ENCODE data around the gene SEMA4G. TPM values are rescaled to one million over a fixed set of nuclear protein-coding genes. Genes with fewer than 3 reads are reported as not detected.

SEMA4G gene
- total RNA-seq (2014; rRNA removed; shearing (Covaris generic); ENCODE audit: low replicate concordance) = not detected in 2 replicates

- Histone ChIP-seq H3K9me3 (no peaks in the 10 kb centered on the region), H3K27me3 (no peaks in the 10 kb centered on the region), H3K4me3 (0 out of 2 replicates have a peak within 1 kb of the TSS, but pooled peaks have one; percentile 15), H3K36me3 (peaks cover 7% of the 10 kb centered on the region)
- DNase-seq = peak; percentile 39
Measured at GRCh38 chr10:100969187-100970075, at the start of gene SEMA4G. TSS of gene SEMA4G (plus strand) at chr10:100969504. CDS start at chr10:100972913, 3,409 bp downstream.

DNA sequence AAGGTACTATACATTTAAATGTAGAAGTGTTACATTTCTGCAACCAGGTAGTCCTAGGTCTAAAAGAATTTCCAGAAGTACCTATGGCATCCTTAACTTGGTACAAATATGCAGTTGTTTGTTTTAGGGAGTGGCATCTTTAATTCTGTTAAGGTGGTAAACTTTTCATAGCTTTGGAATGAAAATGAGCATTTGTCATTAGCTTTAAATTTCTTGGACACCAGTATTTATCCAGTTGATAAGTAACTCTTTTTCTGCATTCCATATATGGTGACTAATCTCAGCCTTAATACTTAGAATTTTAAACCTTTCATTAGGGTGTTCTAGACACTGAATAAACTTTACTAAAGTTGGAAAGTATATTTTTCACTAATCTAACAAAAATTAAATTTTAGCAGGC, 45.7 kb upstream of the SEMA4G start:
- no peaks in the 10 kb centered on the region for H3K27me3 ChIP-seq
- H3K36me3 ChIP-seq = peaks cover 83% of the 10 kb centered on the region
- no peaks in the 10 kb centered on the region for H3K9me3 ChIP-seq
- no peak for DNase-seq
- H3K4me3 ChIP-seq = no peak overlapping the region

DNA sequence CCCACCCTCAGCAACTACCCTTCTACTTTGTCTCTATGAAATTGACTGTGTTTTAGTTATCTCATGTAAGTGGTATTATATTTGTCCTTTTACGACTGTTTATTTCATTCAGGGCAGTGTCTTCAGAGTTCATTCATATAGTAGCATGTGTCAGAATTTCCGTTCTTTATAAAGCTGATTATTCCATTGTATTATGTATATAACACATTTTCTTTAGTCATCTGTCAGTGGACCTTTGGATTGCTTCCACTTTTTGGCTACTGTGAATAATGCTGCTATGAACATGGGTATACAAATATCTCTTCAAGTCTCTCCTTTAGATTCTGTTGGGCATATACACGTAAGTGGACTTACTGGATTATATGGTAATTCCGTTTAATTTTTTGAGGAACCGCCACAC, 42.0 kb upstream of the SEMA4G start:
- H3K9me3 ChIP-seq = no peaks in the 10 kb centered on the region
- no peaks in the 10 kb centered on the region for H3K27me3 ChIP-seq
- no peak for DNase-seq
- H3K36me3 ChIP-seq = peaks cover 84% of the 10 kb centered on the region
- H3K4me3 ChIP-seq = no peak overlapping the region

DNA sequence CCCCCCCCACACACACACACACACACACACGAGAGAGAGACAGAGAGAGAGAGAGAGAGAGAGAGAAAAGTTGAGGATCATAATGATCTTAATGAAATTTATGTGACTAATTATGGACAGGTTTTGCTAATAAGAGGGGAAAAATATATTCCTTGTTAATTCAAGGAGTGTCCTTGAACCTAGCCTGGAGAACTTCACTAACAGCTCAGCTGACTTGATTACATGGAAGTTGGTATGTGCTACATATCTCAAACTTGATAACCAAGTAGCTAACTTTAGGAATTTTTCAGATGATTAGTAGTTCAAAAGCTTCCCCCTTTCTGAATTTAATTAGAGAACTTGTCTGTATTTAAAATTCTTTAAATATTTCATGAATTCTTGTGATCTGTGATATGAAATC, 41.3 kb upstream of the SEMA4G start:
- Histone ChIP-seq H3K9me3 (no peaks in the 10 kb centered on the region), H3K27me3 (no peaks in the 10 kb centered on the region), H3K4me3 (no peak overlapping the region), H3K36me3 (peaks cover 88% of the 10 kb centered on the region)
- DNase-seq = no peak

- no peak for DNase-seq
- peaks cover 84% of the 10 kb centered on the region for H3K36me3 ChIP-seq
- no peaks in the 10 kb centered on the region for H3K27me3 ChIP-seq
- H3K9me3 ChIP-seq = no peaks in the 10 kb centered on the region
- no peak overlapping the region for H3K4me3 ChIP-seq
Measured at GRCh38 chr10:100930368-100930767, 38.9 kb upstream of the SEMA4G start.

DNA sequence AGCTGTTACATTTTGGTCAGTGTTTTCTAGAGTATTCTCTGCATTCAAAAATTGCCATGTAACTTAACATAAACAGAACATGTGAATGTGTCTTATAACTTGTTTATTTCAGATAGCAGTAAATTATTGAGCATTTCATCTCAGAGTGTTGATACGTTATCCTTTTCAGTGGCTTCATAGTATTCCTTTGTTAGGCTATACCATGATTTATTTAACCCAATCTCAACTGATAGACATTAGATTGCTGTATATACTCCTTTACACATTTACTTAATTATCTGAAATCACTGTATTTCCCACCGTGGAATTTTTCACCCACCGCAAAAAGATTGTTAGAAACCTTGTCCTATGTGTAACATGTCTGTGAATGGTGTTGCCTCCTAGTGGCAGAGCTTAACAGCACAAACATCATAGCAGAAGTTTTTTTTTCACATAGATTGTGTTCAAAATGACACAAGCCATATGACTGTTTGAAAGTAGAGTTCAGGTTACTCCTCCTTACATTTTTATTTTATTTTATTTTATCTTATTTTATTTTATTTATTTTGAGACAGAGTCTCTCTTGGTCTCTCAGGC, 35.1 kb upstream of the SEMA4G start:
- H3K9me3 ChIP-seq = no peaks in the 10 kb centered on the region
- peaks cover 79% of the 10 kb centered on the region for H3K36me3 ChIP-seq
- no peak for DNase-seq
- H3K27me3 ChIP-seq = no peaks in the 10 kb centered on the region
- H3K4me3 ChIP-seq = no peak overlapping the region

DNA sequence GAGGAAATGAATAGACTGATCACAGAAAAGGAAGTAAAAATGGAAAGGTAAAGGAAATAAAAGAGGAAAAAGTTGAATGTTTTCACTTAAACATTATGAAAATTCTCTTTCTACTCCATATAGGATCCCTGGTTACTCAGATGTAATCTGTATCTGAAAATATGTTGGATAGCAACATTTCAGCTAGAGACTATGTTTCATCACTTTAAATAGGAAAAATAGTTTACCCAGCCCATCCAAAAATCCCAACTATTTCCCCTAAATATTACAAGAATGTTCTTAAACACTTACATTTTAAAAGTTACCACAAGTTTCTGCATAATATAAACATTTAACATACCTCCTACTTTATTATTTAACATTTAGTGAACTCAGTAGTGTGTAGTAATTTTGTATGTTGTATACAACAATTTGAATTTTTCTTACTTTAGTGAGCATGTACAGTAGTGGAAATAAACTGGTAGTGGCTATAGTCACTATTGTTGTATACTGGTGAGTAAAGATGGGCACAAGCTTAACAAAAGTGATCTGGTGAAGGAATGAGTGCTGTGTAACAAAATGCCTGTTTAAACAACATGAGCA, 29.4 kb upstream of the SEMA4G start:
- DNase-seq = no peak
- Histone ChIP-seq H3K27me3 (no peaks in the 10 kb centered on the region), H3K36me3 (peaks cover 58% of the 10 kb centered on the region), H3K4me3 (no peak overlapping the region), H3K9me3 (no peaks in the 10 kb centered on the region)

DNA sequence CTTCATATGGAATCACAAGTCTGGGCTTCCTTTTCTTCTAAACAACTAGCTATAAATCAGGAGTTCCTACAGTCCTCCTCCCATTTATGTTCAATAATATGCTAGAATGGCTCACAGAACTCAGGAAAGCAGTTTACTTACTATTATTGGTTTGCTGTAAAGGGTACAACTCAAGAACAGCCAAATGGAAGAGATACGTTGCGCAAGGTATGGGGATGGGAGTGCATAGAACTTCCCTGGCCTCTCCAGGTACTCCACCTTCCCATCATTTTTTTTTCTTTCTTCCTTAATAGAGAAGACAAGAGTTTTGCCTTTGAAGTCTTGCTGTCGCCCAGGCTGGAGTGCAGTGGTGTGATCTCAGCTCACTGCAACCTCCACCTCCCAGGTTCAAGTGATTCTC, 27.1 kb upstream of the SEMA4G start:
- no peaks in the 10 kb centered on the region for H3K27me3 ChIP-seq
- peaks cover 65% of the 10 kb centered on the region for H3K36me3 ChIP-seq
- H3K9me3 ChIP-seq = no peaks in the 10 kb centered on the region
- no peak overlapping the region for H3K4me3 ChIP-seq
- no peak for DNase-seq

- Histone ChIP-seq H3K36me3 (peaks cover 65% of the 10 kb centered on the region), H3K27me3 (no peaks in the 10 kb centered on the region), H3K9me3 (no peaks in the 10 kb centered on the region), H3K4me3 (no peak overlapping the region)
- no peak for DNase-seq
Measured at GRCh38 chr10:100943508-100943907, 25.8 kb upstream of the SEMA4G start.

GRCh38 chr10:100945754-100946153, 23.6 kb upstream of the SEMA4G start:
- no peaks in the 10 kb centered on the region for H3K9me3 ChIP-seq
- H3K27me3 ChIP-seq = no peaks in the 10 kb centered on the region
- DNase-seq = no peak
- peaks cover 73% of the 10 kb centered on the region for H3K36me3 ChIP-seq
- no peak overlapping the region for H3K4me3 ChIP-seq

- H3K36me3 ChIP-seq = peaks cover 75% of the 10 kb centered on the region
- no peak for DNase-seq
Measured at GRCh38 chr10:100948916-100949315, 20.4 kb upstream of the SEMA4G start.

DNA sequence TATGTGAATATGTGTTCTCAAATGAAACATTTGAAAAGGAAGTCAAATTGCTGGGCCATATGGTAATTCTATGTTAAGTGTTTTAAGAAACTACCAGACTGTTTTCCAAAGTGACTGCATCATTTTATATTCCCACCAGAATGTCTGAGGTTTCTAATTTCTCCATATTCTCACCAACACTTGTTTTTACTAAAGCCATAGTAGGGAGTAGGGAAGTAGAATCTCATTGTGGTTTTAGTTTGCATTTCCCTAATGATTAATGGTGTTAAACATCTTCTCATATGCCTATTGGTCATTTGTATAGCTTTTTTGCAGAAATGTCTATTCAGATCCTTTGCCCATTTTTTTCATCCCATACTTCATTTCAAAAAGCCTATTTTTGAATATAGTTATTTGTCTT, 9.1 kb upstream of the SEMA4G start:
- Histone ChIP-seq H3K4me3 (no peak overlapping the region), H3K36me3 (peaks cover 60% of the 10 kb centered on the region)
- no peak for DNase-seq

More at GRCh38 chr10:100948916-100949315, 20.4 kb upstream of the SEMA4G start:
- H3K27me3 ChIP-seq = no peaks in the 10 kb centered on the region
- no peak overlapping the region for H3K4me3 ChIP-seq
- no peaks in the 10 kb centered on the region for H3K9me3 ChIP-seq

DNA sequence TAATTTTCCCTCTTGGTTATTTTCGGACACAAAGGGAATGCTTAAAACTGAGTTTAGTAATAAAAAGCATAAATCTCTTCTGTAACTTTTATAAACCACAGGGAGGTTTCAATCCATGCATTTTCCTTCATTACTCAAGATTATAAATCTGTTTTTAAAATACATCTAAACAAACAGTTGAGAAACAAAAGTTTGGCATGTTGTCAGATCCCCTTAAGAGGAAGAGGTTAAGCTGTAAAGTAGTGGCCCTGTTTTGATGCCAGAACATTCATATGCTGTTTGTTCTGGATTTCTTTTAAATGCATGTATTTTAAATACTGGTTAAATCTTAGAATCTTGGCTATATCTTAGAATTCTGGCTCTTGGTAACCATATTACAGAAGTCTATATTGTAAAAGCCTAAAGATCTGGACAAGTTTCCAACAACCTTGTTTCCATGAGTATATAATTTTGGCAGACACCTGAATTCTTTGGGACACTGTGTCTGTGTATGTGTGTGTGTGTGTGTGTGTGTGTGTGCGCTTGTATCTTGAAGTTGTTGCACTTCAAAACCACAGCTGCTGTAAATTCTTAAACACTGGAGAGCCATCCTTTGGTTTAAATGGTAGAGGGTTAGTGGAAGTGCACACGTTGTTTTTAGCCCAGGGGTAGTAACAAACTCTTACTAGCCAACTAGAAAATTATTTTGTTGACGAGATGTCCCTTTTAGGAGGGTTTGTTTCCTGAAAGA, 6.8 kb upstream of the SEMA4G start:
- no peaks in the 10 kb centered on the region for H3K27me3 ChIP-seq
- H3K4me3 ChIP-seq = no peak overlapping the region
- no peak for DNase-seq
- peaks cover 63% of the 10 kb centered on the region for H3K36me3 ChIP-seq
- H3K9me3 ChIP-seq = no peaks in the 10 kb centered on the region

More for the DNA sequence above, 9.1 kb upstream of the SEMA4G start:
- Histone ChIP-seq H3K27me3 (no peaks in the 10 kb centered on the region), H3K9me3 (no peaks in the 10 kb centered on the region)

DNA sequence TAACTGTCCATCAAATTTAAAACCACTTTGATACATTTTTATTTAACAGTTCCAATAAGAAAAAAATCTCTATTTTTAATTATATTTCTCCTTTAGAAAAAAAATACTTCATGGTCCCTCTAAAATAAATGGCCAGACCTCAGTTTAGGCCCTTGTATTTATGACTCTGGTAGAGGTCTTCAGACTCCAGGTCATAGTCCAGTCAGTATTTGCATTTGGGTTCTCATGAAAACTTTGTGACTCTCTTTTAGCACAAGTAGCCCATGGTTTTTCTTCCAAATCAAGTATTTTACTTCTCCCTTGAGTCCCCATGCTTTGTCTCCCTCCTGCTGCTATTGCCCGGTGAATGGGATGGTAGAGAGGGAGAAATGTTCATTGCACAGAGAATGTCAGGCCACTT, 5.5 kb upstream of the SEMA4G start:
- Histone ChIP-seq H3K4me3 (no peak overlapping the region), H3K27me3 (no peaks in the 10 kb centered on the region), H3K9me3 (no peaks in the 10 kb centered on the region), H3K36me3 (peaks cover 53% of the 10 kb centered on the region)
- no peak for DNase-seq

GRCh38 chr10:100965820-100966219, 3.5 kb upstream of the SEMA4G start:
- DNase-seq = no peak
- H3K36me3 ChIP-seq = peaks cover 37% of the 10 kb centered on the region

GRCh38 chr10:100966887-100967286, 2.4 kb upstream of the SEMA4G start:
- DNase-seq = no peak
- Histone ChIP-seq H3K36me3 (peaks cover 28% of the 10 kb centered on the region), H3K4me3 (no peak overlapping the region), H3K9me3 (no peaks in the 10 kb centered on the region), H3K27me3 (no peaks in the 10 kb centered on the region)

More at GRCh38 chr10:100965820-100966219, 3.5 kb upstream of the SEMA4G start:
- H3K9me3 ChIP-seq = no peaks in the 10 kb centered on the region
- H3K4me3 ChIP-seq = no peak overlapping the region
- H3K27me3 ChIP-seq = no peaks in the 10 kb centered on the region

DNA sequence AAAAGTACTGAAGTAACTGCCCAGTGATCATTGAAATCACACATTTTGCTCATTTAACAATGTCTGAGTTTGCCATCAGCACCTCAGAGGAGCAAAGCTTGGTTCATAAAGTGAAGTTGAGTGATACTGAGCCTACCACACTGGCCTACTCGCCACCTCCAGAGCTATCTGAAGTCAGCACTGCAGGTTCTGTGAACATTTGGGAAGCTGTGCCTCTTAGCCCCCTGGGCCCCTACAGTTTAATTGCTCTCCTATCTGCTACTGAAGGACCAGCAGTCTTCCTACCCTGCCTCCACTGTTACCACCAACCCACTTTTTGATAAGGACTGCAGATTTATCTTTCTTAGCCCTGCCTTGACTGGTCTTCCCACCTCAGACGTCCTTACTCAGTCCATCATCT, 2.0 kb upstream of the SEMA4G start:
- H3K36me3 ChIP-seq = peaks cover 23% of the 10 kb centered on the region
- no peak for DNase-seq
- H3K27me3 ChIP-seq = no peaks in the 10 kb centered on the region

More for the DNA sequence above, 2.0 kb upstream of the SEMA4G start:
- no peaks in the 10 kb centered on the region for H3K9me3 ChIP-seq
- no peak overlapping the region for H3K4me3 ChIP-seq
